HG02763 (cell line): ENCODE measurements around the gene TBL1X.

Experiments
- ATAC-seq: cut with Tn5 transposase; IDR thresholded peaks from one replicate; pipeline ENCODE4 v1.9.1; 2021; ENCODE audit warnings: mild to moderate bottlenecking, moderate library complexity; ENCODE audit not compliant: unreplicated experiment

Gene TBL1X

DNA sequence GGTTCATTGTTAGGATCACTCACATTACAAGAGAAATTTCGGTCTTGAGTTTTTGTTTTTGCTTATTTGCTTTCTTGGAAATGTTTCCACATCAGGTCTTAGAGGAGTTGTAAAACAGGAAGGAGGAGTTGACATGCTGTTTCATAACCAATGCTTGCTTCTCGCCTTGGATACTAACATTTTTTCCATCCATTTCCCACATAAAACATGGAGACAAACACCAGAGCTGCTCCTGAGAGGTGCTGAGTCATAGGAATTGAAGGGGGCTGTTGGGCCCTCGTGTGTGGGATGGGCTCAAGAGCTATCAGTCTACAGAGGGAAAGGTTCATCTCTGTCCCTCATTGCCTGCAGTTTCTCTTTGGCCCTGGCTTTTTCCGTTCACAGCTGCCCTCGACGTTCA is 29.9 kb downstream of the TBL1X start:
- ATAC-seq: no peak

- no peak for ATAC-seq
These were observed 30.6 kb downstream of the TBL1X start for GRCh38 chrX:9495496-9495895.

- ATAC-seq: no peak
These were observed 33.4 kb downstream of the TBL1X start for GRCh38 chrX:9498236-9498635.

DNA sequence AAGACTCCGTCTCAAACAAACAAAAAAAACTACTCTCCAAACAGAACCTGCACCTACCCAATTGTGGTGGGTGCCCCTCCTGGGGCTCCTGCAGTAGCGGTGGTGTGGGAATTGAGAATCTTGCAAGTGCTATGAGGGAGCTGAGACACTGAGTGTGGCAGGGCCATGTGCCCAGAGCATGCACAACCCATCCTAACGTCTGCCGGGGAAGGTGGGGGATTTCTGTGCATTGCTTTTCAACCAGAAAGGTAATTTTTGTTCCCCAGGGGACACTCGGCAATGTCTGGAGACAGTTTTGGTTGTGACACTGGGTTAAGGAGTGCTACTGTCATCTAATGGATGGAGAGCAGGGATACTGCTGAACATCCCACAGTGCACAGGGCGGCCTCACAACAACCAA is 35.7 kb downstream of the TBL1X start:
- ATAC-seq: no peak

DNA sequence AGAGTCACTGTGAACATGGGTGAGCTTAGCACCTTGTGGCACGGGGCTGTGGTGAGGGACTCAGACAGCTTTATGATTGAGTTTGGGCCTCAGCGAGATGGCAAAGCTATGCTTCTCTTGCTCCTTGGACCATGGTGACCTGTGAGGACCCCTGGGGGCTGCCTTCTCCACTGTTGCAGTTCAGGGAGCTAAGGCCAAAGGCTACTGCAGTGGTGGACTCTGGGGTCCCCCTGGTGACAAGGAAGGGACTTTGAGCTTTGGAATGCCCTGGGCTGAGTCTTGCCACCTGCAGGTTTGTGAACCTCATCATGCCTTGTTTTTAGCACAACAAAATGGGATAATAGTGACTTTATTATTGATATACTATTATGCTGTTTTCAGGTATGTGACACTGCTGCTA is 36.5 kb downstream of the TBL1X start:
- ATAC-seq: no peak

- no peak for ATAC-seq
These were observed 38.4 kb downstream of the TBL1X start for GRCh38 chrX:9503261-9503660.

GRCh38 chrX:9510366-9510765 is 45.5 kb downstream of the TBL1X start:
- no peak for ATAC-seq

- no peak for ATAC-seq
These were observed 46.1 kb downstream of the TBL1X start for GRCh38 chrX:9510980-9511379.

DNA sequence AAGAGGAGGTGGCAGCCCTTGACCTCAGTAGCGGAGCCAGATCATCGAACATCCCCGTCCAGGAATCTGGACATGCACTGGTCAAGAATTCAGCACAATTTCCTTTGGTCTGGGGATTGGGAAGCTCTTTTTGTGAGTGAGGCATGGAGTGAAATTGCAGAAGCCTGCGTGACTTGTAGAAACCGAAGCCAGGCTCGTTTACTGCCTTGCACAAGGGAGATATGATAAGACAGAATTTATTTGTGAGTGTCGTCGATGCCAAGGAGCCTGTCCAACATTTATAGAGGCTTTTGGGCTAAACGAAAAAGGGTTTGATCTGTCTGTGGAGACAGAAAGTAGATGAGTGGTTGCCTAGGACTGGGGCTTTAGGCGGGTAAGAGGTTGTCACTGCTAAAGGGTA is 50.6 kb downstream of the TBL1X start:
- no peak for ATAC-seq

GRCh38 chrX:9515973-9516538 is 51.2 kb downstream of the TBL1X start:
- no peak for ATAC-seq

GRCh38 chrX:9516635-9517034 is 51.8 kb downstream of the TBL1X start:
- ATAC-seq: no peak

DNA sequence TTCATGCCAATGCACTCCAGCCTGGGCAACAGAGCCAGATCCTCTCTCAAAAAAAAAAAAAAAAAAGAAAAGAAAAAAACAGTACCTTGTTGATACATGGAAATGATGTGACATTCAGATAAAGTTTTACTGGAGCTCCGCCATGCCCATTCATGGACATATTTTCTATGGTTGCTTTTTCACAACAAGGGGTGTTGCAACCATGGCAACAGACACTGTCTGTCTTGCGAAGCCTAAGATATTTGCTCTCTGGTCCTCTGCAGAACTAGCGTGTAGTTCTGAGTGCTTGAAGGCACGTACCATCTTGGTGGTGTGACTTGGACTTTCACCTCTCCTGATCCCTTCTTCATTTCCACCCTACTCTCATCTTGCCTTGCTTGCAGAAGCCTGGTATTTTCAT is 53.2 kb downstream of the TBL1X start:
- ATAC-seq: no peak

DNA sequence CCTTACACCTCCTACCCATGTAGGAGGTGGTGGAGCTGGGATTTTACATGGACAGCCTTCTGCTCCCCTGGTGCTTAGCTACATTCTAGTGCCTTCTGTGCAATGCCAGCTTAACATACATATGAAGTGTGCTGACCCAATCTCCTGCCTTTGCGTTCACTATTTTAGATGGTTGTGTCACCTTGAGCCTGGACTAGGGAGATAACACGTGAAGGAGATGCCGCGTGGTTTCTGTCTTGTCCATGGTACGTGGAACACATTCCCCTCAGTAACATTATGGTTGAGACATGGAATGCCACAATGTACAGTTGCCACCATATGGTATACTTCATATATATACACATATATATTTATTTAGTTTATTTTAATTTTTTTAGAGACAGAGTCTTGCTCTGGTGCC is 54.0 kb downstream of the TBL1X start:
- ATAC-seq: no peak

DNA sequence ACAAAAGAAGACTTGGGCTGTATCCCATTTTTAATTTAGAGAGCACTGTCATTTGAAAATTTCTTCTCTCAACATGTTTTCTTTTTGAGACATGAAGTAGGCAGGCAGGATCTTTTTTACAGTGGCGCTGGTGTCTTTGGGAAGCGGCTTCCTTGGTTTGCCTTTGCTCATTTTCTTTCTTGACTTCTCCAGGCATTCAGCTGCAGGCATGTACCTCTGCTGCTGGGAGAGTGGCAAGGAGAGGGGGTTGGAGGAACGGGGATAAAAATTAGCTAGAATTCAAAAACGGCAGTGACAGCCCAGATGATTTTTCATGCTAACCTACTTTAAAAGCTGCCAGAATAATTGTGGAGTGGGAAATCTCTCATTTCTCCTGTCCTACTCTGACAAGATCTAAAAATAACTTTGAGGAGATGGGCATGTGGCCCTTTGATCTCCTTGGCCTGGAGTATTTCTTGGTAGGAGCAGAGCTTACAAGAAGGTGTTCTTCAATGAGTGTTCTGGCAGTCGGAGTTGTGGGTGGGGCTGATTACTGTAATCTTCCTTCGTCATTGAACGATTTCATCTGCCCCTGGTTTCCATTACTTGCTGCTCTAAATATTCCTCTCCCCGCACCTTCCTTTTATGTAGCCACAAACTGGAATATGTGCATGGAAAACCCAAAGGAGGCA is 54.8 kb downstream of the TBL1X start:
- ATAC-seq: no peak

GRCh38 chrX:9520217-9520590 is 55.3 kb downstream of the TBL1X start:
- no peak for ATAC-seq

DNA sequence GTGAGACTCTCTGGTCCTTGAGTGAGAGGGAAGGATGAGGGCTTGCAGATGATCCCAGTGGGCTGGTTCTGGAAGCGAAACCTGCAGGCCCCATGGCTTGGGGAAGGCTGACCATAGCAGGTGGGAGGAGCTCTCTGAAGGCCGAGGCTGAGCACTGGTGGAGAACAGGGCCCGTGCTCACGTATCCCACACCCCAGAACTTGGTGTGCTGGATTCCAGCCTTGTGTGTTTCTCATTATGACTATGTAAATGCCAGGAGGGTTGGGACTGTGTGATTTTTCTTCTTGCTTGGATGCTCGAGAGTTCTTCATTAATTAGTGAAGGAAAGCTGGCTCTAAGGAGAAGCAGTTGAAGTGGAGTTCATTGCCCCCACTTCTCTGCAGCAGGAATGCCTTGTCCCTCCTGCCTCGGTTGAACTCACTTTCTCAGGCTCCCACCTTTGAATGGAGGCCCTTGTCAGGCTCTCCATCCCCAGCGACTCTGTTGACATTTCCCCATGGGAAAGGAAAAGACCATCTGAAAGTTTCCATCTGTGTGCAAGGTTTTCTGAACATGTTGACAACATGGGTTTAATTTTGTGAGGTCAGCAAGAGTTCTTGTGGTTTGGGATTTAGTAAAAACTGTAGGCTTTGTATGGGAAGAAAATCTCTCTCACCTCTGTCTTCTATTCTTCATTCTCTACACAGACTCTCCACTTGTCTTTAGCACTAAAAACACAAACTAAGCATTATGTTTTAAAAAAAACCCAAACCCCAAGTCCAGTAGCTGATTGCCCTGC is 57.7 kb downstream of the TBL1X start:
- ATAC-seq: no peak

GRCh38 chrX:9525511-9526248 is 60.8 kb downstream of the TBL1X start:
- ATAC-seq: no peak

- ATAC-seq: no peak
These were observed 62.1 kb downstream of the TBL1X start for GRCh38 chrX:9526965-9527364.

- no peak for ATAC-seq
These were observed 63.6 kb downstream of the TBL1X start for GRCh38 chrX:9528498-9528897.

DNA sequence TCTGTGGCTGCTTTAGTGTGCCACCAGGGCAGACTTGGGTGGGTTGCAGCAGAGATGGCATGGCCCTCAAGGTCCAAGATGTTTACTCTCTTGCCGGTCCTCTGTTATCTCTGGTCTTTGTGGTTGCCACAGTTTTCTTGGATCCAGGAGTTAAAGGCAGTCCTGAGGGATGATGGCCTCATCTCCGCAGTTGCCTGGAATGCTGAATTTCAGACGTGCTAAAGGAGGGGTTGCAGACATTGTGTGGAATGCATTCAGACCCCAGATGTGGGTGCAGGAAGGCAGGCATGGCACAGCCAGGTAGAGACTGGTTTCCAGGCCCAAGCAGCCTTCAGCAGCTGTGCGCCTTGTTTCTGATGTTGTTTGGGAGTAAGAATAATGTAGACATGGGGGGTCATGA is 64.4 kb downstream of the TBL1X start:
- ATAC-seq: no peak

GRCh38 chrX:9530848-9531274 is 66.0 kb downstream of the TBL1X start:
- no peak for ATAC-seq

- ATAC-seq: no peak
These were observed 67.5 kb downstream of the TBL1X start for GRCh38 chrX:9532349-9532748.
